Measurements from ENCODE around the gene KLK11.

DNA sequence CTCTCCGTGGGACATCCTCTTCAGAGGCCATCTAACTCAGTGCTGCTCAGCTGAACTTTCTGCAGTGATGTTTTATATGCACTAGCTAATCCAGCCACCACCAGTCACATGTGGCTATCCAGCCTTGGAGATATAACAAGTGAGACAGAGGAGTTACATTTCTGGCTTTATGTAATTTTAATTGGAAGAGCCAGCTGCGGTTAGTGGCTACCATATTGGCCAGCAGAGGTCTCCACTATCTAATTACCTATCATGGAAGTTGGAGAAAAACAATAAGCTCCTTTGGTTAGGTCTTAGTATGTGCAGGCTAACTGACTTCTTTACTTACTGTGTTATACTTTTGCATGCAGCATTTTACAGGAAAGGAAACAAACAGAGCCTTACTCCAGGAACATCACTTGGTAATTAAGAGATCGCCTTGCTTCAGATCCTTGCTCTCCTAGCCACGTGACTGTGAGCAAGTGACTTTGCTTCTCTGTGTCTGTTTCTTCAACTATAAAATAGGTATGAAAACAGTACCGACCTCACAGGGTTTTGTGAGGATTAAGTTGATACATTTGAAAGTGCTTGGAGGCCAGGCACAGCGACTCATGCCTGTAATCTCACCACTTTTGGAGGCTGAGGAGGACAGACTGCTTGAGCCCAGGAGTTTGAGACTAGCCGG is 5.3 kb downstream of the KLK11 start:
- TF ChIP-seq, protein P1, sequence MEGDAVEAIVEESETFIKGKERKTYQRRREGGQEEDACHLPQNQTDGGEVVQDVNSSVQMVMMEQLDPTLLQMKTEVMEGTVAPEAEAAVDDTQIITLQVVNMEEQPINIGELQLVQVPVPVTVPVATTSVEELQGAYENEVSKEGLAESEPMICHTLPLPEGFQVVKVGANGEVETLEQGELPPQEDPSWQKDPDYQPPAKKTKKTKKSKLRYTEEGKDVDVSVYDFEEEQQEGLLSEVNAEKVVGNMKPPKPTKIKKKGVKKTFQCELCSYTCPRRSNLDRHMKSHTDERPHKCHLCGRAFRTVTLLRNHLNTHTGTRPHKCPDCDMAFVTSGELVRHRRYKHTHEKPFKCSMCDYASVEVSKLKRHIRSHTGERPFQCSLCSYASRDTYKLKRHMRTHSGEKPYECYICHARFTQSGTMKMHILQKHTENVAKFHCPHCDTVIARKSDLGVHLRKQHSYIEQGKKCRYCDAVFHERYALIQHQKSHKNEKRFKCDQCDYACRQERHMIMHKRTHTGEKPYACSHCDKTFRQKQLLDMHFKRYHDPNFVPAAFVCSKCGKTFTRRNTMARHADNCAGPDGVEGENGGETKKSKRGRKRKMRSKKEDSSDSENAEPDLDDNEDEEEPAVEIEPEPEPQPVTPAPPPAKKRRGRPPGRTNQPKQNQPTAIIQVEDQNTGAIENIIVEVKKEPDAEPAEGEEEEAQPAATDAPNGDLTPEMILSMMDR (IDR thresholded peaks at IDR 0.05) = peak; percentile 67 to 78 (median 78)
- TF ChIP-seq POLR2AphosphoS5 (IDR thresholded peaks at IDR 0.05) (no peak), POLR2A (IDR thresholded peaks at IDR 0.05) (no peak)
